HG02571 (cell line): ENCODE measurements around the gene FAAH.

Experiments used
- ATAC-seq: cut with Tn5 transposase; IDR thresholded peaks from one replicate; pipeline ENCODE4 v1.9.1; 2021; ENCODE audit warnings: mild to moderate bottlenecking, moderate library complexity; ENCODE audit not compliant: unreplicated experiment

The FAAH gene

GRCh38 chr1:46400421-46400820 lies 6.3 kb downstream of the FAAH start:
- ATAC-seq, result no peak

- no peak for ATAC-seq
Measured at GRCh38 chr1:46401154-46401913, 7.2 kb downstream of the FAAH start.

GRCh38 chr1:46401964-46402626 lies 8.0 kb downstream of the FAAH start:
- ATAC-seq, result no peak

GRCh38 chr1:46403916-46404315 lies 9.8 kb downstream of the FAAH start:
- ATAC-seq, result no peak

GRCh38 chr1:46404482-46405196 lies 10.5 kb downstream of the FAAH start:
- ATAC-seq, result no peak

- no peak for ATAC-seq
Measured at GRCh38 chr1:46405197-46405555, 11.1 kb downstream of the FAAH start.

- no peak for ATAC-seq
Measured at GRCh38 chr1:46405724-46406123, 11.6 kb downstream of the FAAH start.

- ATAC-seq, result no peak
Measured at GRCh38 chr1:46406881-46407608, 12.9 kb downstream of the FAAH start.

GRCh38 chr1:46407636-46408035 lies 13.5 kb downstream of the FAAH start:
- no peak for ATAC-seq

GRCh38 chr1:46408356-46409062 lies 14.4 kb downstream of the FAAH start:
- no peak for ATAC-seq

- ATAC-seq, result no peak
Measured at GRCh38 chr1:46409063-46409372, 14.9 kb downstream of the FAAH start.

GRCh38 chr1:46410156-46411009 lies 16.3 kb downstream of the FAAH start:
- ATAC-seq, result no peak

GRCh38 chr1:46411010-46411405 lies 16.9 kb downstream of the FAAH start:
- ATAC-seq, result no peak

GRCh38 chr1:46411601-46412341 lies 17.7 kb downstream of the FAAH start:
- no peak for ATAC-seq

- no peak for ATAC-seq
Measured at GRCh38 chr1:46412893-46413595, 18.9 kb downstream of the FAAH start.

GRCh38 chr1:46413596-46413985 lies 19.5 kb downstream of the FAAH start:
- ATAC-seq, result no peak

- ATAC-seq, result no peak
Measured at GRCh38 chr1:46415514-46415913, 21.4 kb downstream of the FAAH start.

GRCh38 chr1:46418976-46419375 lies 24.9 kb downstream of the FAAH start:
- ATAC-seq, result no peak

- no peak for ATAC-seq
Measured at GRCh38 chr1:46420533-46420915, 26.4 kb downstream of the FAAH start.
